ENCODE results near the gene DBP. TPM values are rescaled to one million over a fixed set of nuclear protein-coding genes. Genes with fewer than 3 reads are reported as not detected.

Gene DBP
- total and polyA plus RNA-seq, 2 of the 13 experiments (the other 11 are each of a cell fraction or from before 2014, with no cell fraction given): 1.7 to 5.8 TPM

- BruUV-seq (replicated peaks): no TSS peak
- 51% methylated on average over 9 of the region's 25 CpGs for WGBS (ENCODE audit: low lambda C conversion rate)
- Histone ChIP-seq H3K36me3 (replicated peaks in 1 of 2; ENCODE audit: control insufficient read depth in 1 of 2, insufficient read depth in 2 of 2, low read length in 2 of 2) (no peaks in the 10 kb centered on the region), H2AFZ (ENCODE audit: low read length) (no peak within 1 kb of the TSS), H3K9ac (ENCODE audit: insufficient read depth, low read depth, low read length) (no peak within 1 kb of the TSS), H4K20me1 (ENCODE audit: insufficient read depth, low read length) (no peaks in the 10 kb centered on the region), H3K4me1 (ENCODE audit: insufficient read depth, low read length) (peaks cover 25% of the 10 kb centered on the region), H3K4me2 (ENCODE audit: low read depth, low read length) (no peak within 1 kb of the TSS), H3K4me3 (replicated peaks in 1 of 3; ENCODE audit: insufficient read depth in 1 of 3, low read depth in 2 of 3, low read length in 3 of 3) (no peak within 1 kb of the TSS), H3K27me3 (ENCODE audit: control insufficient read depth in 1 of 2, insufficient read depth in 2 of 2, low read length in 2 of 2) (peaks cover 4 to 22% of the 10 kb centered on the region in 2 experiments; a peak in 4 of 5 replicates), H3K9me3 (ENCODE audit: low read length) (no peaks in the 10 kb centered on the region), H3K27ac (ENCODE audit: extremely low read length, insufficient read depth, low read length) (no peak within 1 kb of the TSS), H3K79me2 (ENCODE audit: insufficient read depth, low read length) (no peaks in the 10 kb centered on the region)
- ATAC-seq: no peak
- in situ Hi-C loops (cut with HindIII; ENCODE audit: extremely low pct_ligation_motif_present, low pct_unique_long_range_greater_than_20kb): loop anchor here (10.0 kb wide), 2 partner anchors 112 to 162 kb away; partner anchors contain the start of gene HSD17B14
- intact Hi-C loops (cut with micrococcal nuclease; ENCODE audit: unreplicated experiment): no loop called here
- TF ChIP-seq ZNF556 (CRISPR knock-in tag; IDR thresholded peaks at IDR 0.05; ENCODE audit: borderline replicate concordance) (no peak), ZSCAN25 (CRISPR knock-in tag; IDR thresholded peaks at IDR 0.05) (no peak), ZNF768 (CRISPR knock-in tag; IDR thresholded peaks at IDR 0.05) (no peak), LRRFIP1 (CRISPR knock-in tag; conservative IDR thresholded peaks at IDR 0.05) (no peak)
- CTCF ChIA-PET (ENCODE audit: low intra/inter-chr PET ratio, low total read pairs): no interaction called here
- POLR2A ChIA-PET: no interaction called here
- no peak for DNase-seq (ENCODE audit: low spot score)
- FAIRE-seq: no peak
Measured at GRCh38 chr19:48672994-48673393, 35.8 kb upstream of the DBP start, which contains the start of gene NTN5. Gene NTN5, minus strand, starts transcription at chr19:48673017. Its CDS starts 2,031 bp downstream, at chr19:48670986.

DNA sequence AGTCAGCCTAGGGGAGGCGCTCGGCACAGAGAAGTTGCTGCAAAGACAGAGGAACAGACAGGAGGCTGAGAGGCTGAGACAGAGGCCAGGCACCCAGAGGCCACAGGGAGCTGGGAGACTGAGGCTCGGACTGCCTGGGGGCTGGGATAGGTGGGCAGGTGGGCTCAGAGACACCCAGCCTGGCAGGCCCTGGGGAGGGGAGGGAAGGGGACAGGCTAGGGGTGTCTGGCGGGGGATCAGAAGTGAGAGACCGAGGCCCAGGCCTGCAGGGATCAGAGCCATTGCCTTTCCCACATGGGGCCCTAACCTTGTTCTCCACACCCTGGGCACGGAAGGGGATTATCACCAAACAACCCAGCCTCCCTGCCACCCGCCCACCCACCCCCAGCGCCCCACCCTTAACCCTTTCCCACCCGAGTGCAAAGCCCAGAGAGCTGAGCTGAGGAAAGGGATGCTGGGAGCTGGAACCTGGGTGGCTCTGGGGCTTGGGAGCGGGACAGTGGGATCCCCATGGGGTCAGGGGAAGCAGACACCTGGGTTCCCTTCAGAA lies 34.3 kb upstream of the DBP start:
- FAIRE-seq (no peak), ATAC-seq (peak; percentile 20; the same call in 2 of the 3 replicates), DNase-seq (ENCODE audit: low spot score) (no peak)
- in situ Hi-C loops (cut with HindIII; ENCODE audit: extremely low pct_ligation_motif_present, low pct_unique_long_range_greater_than_20kb) (loop anchor here (10.0 kb wide), 2 partner anchors 113 to 163 kb away; partner anchors contain the start of gene HSD17B14), intact Hi-C loops (cut with micrococcal nuclease; ENCODE audit: unreplicated experiment) (no loop called here)
- ChIA-PET POLR2A (no interaction called here), CTCF (ENCODE audit: low intra/inter-chr PET ratio, low total read pairs) (no interaction called here)
- Histone ChIP-seq H2AFZ (ENCODE audit: low read length) (no peak overlapping the region), H3K9ac (ENCODE audit: insufficient read depth, low read depth, low read length) (no peak overlapping the region), H3K4me2 (ENCODE audit: low read depth, low read length) (peak overlapping the region; percentile 57; the same call in 1 of the 2 replicates), H3K27ac (ENCODE audit: extremely low read length, insufficient read depth, low read length) (no peak overlapping the region), H3K36me3 (replicated peaks in 1 of 2; ENCODE audit: control insufficient read depth in 1 of 2, insufficient read depth in 2 of 2, low read length in 2 of 2) (no peaks in the 10 kb centered on the region), H3K4me3 (replicated peaks in 1 of 3; ENCODE audit: insufficient read depth in 1 of 3, low read depth in 2 of 3, low read length in 3 of 3) (peak overlapping the region in 1 of 3 experiments; percentile 44; a peak in 1 of 6 replicates), H4K20me1 (ENCODE audit: insufficient read depth, low read length) (no peaks in the 10 kb centered on the region), H3K9me3 (ENCODE audit: low read length) (no peaks in the 10 kb centered on the region), H3K4me1 (ENCODE audit: insufficient read depth, low read length) (peaks cover 16% of the 10 kb centered on the region), H3K79me2 (ENCODE audit: insufficient read depth, low read length) (no peaks in the 10 kb centered on the region), H3K27me3 (ENCODE audit: control insufficient read depth in 1 of 2, insufficient read depth in 2 of 2, low read length in 2 of 2) (peaks cover 4 to 22% of the 10 kb centered on the region in 2 experiments; a peak in 4 of 5 replicates)
- WGBS (ENCODE audit: low lambda C conversion rate): 39% methylated on average over 4 of the region's 10 CpGs
- BruUV-seq (replicated peaks): no TSS peak
- TF ChIP-seq, protein P1, sequence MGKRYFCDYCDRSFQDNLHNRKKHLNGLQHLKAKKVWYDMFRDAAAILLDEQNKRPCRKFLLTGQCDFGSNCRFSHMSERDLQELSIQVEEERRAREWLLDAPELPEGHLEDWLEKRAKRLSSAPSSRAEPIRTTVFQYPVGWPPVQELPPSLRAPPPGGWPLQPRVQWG (CRISPR knock-in tag; IDR thresholded peaks at IDR 0.05; ENCODE audit: borderline replicate concordance, low read depth): no peak
- no peak for TF ChIP-seq AFF4 (CRISPR knock-in tag; IDR thresholded peaks at IDR 0.05)
- no peak for TF ChIP-seq HOXA9 (CRISPR knock-in tag; IDR thresholded peaks at IDR 0.05; ENCODE audit: borderline replicate concordance)
- TF ChIP-seq SIN3A (IDR thresholded peaks at IDR 0.05; ENCODE audit: borderline replicate concordance, low read depth, low read length): no peak
- TF ChIP-seq STAG1 (CRISPR knock-in tag; IDR thresholded peaks at IDR 0.05): peak; percentile 22
- no peak for TF ChIP-seq FOSL1 (CRISPR knock-in tag; IDR thresholded peaks at IDR 0.05; ENCODE audit: borderline replicate concordance)
- no peak for TF ChIP-seq NFIC (IDR thresholded peaks at IDR 0.05; ENCODE audit: low read length)

All from HepG2 (cell line).